Cardiac septum (tissue), 1 donor: ENCODE measurements around the gene PRELID3B. TPM values are rescaled to one million over a fixed set of nuclear protein-coding genes. Genes with fewer than 3 reads are reported as not detected.

Experiments used
- DNase-seq: peaks from one replicate; pipeline ENCODE4 v3.0.0-alpha.2; 2020; ENCODE audit warnings: low spot score
- intact Hi-C: fragments of 100-400 bp; cut with DNase I; formaldehyde crosslinking; loops from one replicate; pipeline ENCODE4 v1.14.0; 2022
- total RNA-seq: library from RNA; stranded (reverse); fragmentation: NEBNext Ultra II Directional; extraction: Animal tissue kit (Norgen Biotek cat#: 25700); gene quantifications from one replicate; pipeline ENCODE4 v1.2.1, GENCODE V29; 2021
- donor health status: DM: no; HTN: no; CAD: no.

PRELID3B gene
- total RNA-seq, 1 donor from 2014 or later, result 41.4 TPM

GRCh38 chr20:59031564-59032022 is 11.0 kb downstream of the PRELID3B start:
- intact Hi-C loops, result loop anchor here (1.0 to 5.0 kb wide), 2 partner anchors 11 to 49 kb away; partner anchors contain the start of genes NELFCD and PRELID3B
- DNase-seq, result no peak

- no peak for DNase-seq
- intact Hi-C loops, result loop anchor here (5.0 kb wide), 1 partner anchor 49 kb away; the partner anchor contains the start of gene NELFCD
These were observed 11.5 kb downstream of the PRELID3B start for GRCh38 chr20:59030911-59031563.

GRCh38 chr20:59028812-59029211 is 13.8 kb downstream of the PRELID3B start:
- DNase-seq, result no peak
- intact Hi-C loops, result no loop called here

GRCh38 chr20:59027741-59028320 is 14.8 kb downstream of the PRELID3B start:
- no peak for DNase-seq
- intact Hi-C loops, result no loop called here

GRCh38 chr20:59026904-59027740 is 15.5 kb downstream of the PRELID3B start:
- no peak for DNase-seq
- intact Hi-C loops, result no loop called here

GRCh38 chr20:59025511-59025910 is 17.1 kb downstream of the PRELID3B start:
- DNase-seq, result no peak
- intact Hi-C loops, result no loop called here

- no peak for DNase-seq
- intact Hi-C loops, result no loop called here
These were observed 17.5 kb downstream of the PRELID3B start for GRCh38 chr20:59025086-59025485.

- DNase-seq, result no peak
- intact Hi-C loops, result no loop called here
These were observed 18.5 kb downstream of the PRELID3B start for GRCh38 chr20:59024111-59024530.

GRCh38 chr20:59023616-59024015 is 19.0 kb downstream of the PRELID3B start:
- intact Hi-C loops, result no loop called here
- DNase-seq, result no peak

GRCh38 chr20:59022754-59023153 is 19.8 kb downstream of the PRELID3B start:
- intact Hi-C loops, result no loop called here
- DNase-seq, result no peak

- DNase-seq, result no peak
- intact Hi-C loops, result no loop called here
These were observed 21.5 kb downstream of the PRELID3B start for GRCh38 chr20:59020938-59021551.

- DNase-seq, result no peak
- intact Hi-C loops, result no loop called here
These were observed 23.4 kb downstream of the PRELID3B start, which contains the start of gene TUBB1 for GRCh38 chr20:59019217-59019616. TSS of gene TUBB1 (plus strand) at chr20:59019429. CDS start at chr20:59019523, 94 bp downstream.

GRCh38 chr20:59018817-59019216 is 23.8 kb downstream of the PRELID3B start:
- DNase-seq, result no peak
- intact Hi-C loops, result no loop called here

GRCh38 chr20:59017493-59018231 is 24.9 kb downstream of the PRELID3B start:
- intact Hi-C loops, result no loop called here

GRCh38 chr20:59016795-59017492 is 25.6 kb downstream of the PRELID3B start:
- DNase-seq, result no peak
- intact Hi-C loops, result no loop called here

More at GRCh38 chr20:59017493-59018231, 24.9 kb downstream of the PRELID3B start:
- DNase-seq, result no peak

GRCh38 chr20:59015812-59016711 is 26.5 kb downstream of the PRELID3B start:
- no peak for DNase-seq
- intact Hi-C loops, result no loop called here

- no peak for DNase-seq
- intact Hi-C loops, result no loop called here
These were observed 27.2 kb downstream of the PRELID3B start for GRCh38 chr20:59015411-59015810.
